Cerebellar nuclear complex (tissue), 1 donor: ENCODE results near the gene CMTM8.

Experiments
- DNase-seq, 2 experiments: peaks; one replicate each; lab custom pipeline; 2025; lab: John Stamatoyannopoulos, UW

CMTM8 gene

GRCh38 chr3:32336113-32336498 lies 97.6 kb downstream of the CMTM8 start:
- no peak for DNase-seq

- DNase-seq, result no peak
Measured at GRCh38 chr3:32337505-32337904, 99.0 kb downstream of the CMTM8 start.

GRCh38 chr3:32340039-32340438 lies 101.6 kb downstream of the CMTM8 start:
- peak; percentile 49 to 81 for DNase-seq

- DNase-seq, result no peak
Measured at GRCh38 chr3:32340611-32341365, 102.3 kb downstream of the CMTM8 start.

- no peak for DNase-seq
Measured at GRCh38 chr3:32347343-32348125, 109.1 kb downstream of the CMTM8 start.

- no peak for DNase-seq
Measured at GRCh38 chr3:32349184-32349583, 110.7 kb downstream of the CMTM8 start.

- no peak for DNase-seq
Measured at GRCh38 chr3:32352563-32352962, 114.1 kb downstream of the CMTM8 start.

- DNase-seq, result no peak
Measured at GRCh38 chr3:32353351-32353750, 114.9 kb downstream of the CMTM8 start.

GRCh38 chr3:32354362-32354778 lies 115.9 kb downstream of the CMTM8 start:
- DNase-seq, result no peak

- no peak for DNase-seq
Measured at GRCh38 chr3:32355751-32356291, 117.3 kb downstream of the CMTM8 start.

GRCh38 chr3:32359766-32360492 lies 121.4 kb downstream of the CMTM8 start:
- no peak for DNase-seq

- no peak for DNase-seq
Measured at GRCh38 chr3:32360493-32360827, 122.0 kb downstream of the CMTM8 start.

- no peak for DNase-seq
Measured at GRCh38 chr3:32366638-32367397, 128.3 kb downstream of the CMTM8 start.

GRCh38 chr3:32367442-32367841 lies 129.0 kb downstream of the CMTM8 start:
- no peak for DNase-seq

- DNase-seq, result no peak
Measured at GRCh38 chr3:32371461-32372212, 133.2 kb downstream of the CMTM8 start.

- no peak for DNase-seq
Measured at GRCh38 chr3:32372213-32372490, 133.7 kb downstream of the CMTM8 start.

- DNase-seq, result no peak
Measured at GRCh38 chr3:32373276-32373675, 134.8 kb downstream of the CMTM8 start.

GRCh38 chr3:32373844-32374243 lies 135.4 kb downstream of the CMTM8 start:
- DNase-seq, result no peak

- peak in 1 of 2 experiments; percentile 43 for DNase-seq
Measured at GRCh38 chr3:32374788-32375595, 136.5 kb downstream of the CMTM8 start.

- DNase-seq, result no peak
Measured at GRCh38 chr3:32375596-32375930, 137.1 kb downstream of the CMTM8 start.

GRCh38 chr3:32376115-32376514 lies 137.6 kb downstream of the CMTM8 start:
- DNase-seq, result no peak
